ENCODE data around the gene AFDN.

Gene AFDN

DNA sequence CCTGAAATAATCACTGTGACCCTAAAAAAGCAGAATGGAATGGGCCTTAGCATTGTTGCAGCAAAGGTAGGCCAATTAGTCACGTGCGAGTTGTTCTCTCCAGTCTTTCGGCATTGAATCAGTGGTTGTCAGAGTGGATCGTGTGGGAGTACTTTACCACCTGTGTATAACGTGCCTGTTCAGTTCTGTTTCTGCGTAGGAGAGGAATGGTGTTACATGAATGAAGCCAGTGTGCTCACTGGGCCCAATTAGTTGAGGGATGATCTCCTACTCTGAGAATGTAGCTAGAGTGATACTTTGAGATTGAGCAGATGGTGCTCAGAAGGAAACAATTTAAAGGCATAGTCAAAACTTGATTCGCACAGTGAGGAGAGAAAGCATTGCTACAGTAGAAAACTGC, 98.3 kb downstream of the AFDN start:
- no peaks in the 10 kb centered on the region for H3K27me3 ChIP-seq (ENCODE audit: insufficient read depth, low read depth)
- H2AFZ ChIP-seq (ENCODE audit: low read depth) = no peak overlapping the region
- no peaks in the 10 kb centered on the region for H3K4me1 ChIP-seq (ENCODE audit: low read depth, poor library complexity, severe bottlenecking)
- H3K36me3 ChIP-seq (ENCODE audit: insufficient read depth) = peaks cover 3% of the 10 kb centered on the region; the same call in 1 of the 2 replicates
- H3K27ac ChIP-seq = no peak overlapping the region
- TF ChIP-seq, protein P1, sequence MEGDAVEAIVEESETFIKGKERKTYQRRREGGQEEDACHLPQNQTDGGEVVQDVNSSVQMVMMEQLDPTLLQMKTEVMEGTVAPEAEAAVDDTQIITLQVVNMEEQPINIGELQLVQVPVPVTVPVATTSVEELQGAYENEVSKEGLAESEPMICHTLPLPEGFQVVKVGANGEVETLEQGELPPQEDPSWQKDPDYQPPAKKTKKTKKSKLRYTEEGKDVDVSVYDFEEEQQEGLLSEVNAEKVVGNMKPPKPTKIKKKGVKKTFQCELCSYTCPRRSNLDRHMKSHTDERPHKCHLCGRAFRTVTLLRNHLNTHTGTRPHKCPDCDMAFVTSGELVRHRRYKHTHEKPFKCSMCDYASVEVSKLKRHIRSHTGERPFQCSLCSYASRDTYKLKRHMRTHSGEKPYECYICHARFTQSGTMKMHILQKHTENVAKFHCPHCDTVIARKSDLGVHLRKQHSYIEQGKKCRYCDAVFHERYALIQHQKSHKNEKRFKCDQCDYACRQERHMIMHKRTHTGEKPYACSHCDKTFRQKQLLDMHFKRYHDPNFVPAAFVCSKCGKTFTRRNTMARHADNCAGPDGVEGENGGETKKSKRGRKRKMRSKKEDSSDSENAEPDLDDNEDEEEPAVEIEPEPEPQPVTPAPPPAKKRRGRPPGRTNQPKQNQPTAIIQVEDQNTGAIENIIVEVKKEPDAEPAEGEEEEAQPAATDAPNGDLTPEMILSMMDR (conservative IDR thresholded peaks at IDR 0.05; ENCODE audit: low read depth, low read length) = no peak
- H3K79me2 ChIP-seq (ENCODE audit: insufficient read depth, low read depth) = no peaks in the 10 kb centered on the region
- H4K20me1 ChIP-seq (ENCODE audit: insufficient read depth) = no peaks in the 10 kb centered on the region
- no peak overlapping the region for H3K4me2 ChIP-seq
- H3K9ac ChIP-seq = no peak overlapping the region
- H3K4me3 ChIP-seq (IDR thresholded peaks at IDR 0.05; ENCODE audit: insufficient read depth, low read depth, low read length) = no peak overlapping the region

DNA sequence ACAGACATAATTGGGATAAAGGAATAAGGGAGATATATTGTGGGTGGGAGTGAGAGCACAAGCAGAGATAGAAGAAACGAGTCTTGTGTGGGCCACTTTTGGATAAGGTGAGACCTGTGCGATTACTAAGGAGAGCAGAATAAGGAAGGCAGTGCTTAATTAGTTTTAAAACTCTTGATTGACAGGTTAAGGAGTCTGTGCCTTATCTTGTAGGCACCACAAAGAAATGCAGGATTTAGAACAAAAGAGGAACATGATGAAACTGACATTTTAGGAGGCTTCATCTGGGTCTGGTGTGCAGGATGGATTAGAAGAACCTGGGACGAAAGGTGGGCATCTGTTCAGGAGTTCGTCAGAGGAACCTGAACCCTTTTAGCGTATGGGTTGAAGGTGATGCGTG, 100.5 kb downstream of the AFDN start:
- no peaks in the 10 kb centered on the region for H3K27me3 ChIP-seq (ENCODE audit: insufficient read depth, low read depth)
- H3K4me2 ChIP-seq = no peak overlapping the region
- no peak overlapping the region for H3K27ac ChIP-seq
- no peak overlapping the region for H3K4me3 ChIP-seq (IDR thresholded peaks at IDR 0.05; ENCODE audit: insufficient read depth, low read depth, low read length)
- TF ChIP-seq, protein P1 (conservative IDR thresholded peaks at IDR 0.05; ENCODE audit: low read depth, low read length) = no peak
- no peaks in the 10 kb centered on the region for H4K20me1 ChIP-seq (ENCODE audit: insufficient read depth)
- no peak overlapping the region for H2AFZ ChIP-seq (ENCODE audit: low read depth)
- no peaks in the 10 kb centered on the region for H3K79me2 ChIP-seq (ENCODE audit: insufficient read depth, low read depth)
- no peaks in the 10 kb centered on the region for H3K4me1 ChIP-seq (ENCODE audit: low read depth, poor library complexity, severe bottlenecking)
- no peak overlapping the region for H3K9ac ChIP-seq
- peaks cover 3% of the 10 kb centered on the region; the same call in 1 of the 2 replicates for H3K36me3 ChIP-seq (ENCODE audit: insufficient read depth)

DNA sequence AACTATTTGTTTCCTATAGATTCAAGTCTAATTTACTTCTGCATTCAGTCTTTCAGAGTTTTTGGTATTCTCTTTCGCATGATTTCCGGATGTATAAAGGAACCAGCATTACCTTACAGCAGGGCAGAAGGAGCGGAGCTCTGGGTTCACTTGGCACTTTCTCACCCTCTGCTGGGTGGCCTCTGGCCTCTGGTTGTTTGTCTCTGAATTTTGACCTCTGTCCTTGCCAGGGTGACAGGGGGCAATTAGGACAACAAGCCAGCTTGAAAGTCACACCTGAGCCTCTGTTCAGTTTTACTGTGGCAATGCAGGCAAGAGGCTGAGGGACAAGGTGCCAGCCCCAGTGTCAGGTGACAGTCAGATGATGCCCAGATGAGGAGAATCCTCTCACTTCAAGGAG, 101.4 kb downstream of the AFDN start:
- H3K27ac ChIP-seq = no peak overlapping the region
- H3K9ac ChIP-seq = no peak overlapping the region
- H3K79me2 ChIP-seq (ENCODE audit: insufficient read depth, low read depth) = no peaks in the 10 kb centered on the region
- H3K4me3 ChIP-seq (IDR thresholded peaks at IDR 0.05; ENCODE audit: insufficient read depth, low read depth, low read length) = no peak overlapping the region
- no peak overlapping the region for H2AFZ ChIP-seq (ENCODE audit: low read depth)
- H3K36me3 ChIP-seq (ENCODE audit: insufficient read depth) = peaks cover 3% of the 10 kb centered on the region; the same call in 1 of the 2 replicates
- H4K20me1 ChIP-seq (ENCODE audit: insufficient read depth) = no peaks in the 10 kb centered on the region
- no peaks in the 10 kb centered on the region for H3K27me3 ChIP-seq (ENCODE audit: insufficient read depth, low read depth)
- no peaks in the 10 kb centered on the region for H3K4me1 ChIP-seq (ENCODE audit: low read depth, poor library complexity, severe bottlenecking)
- H3K4me2 ChIP-seq = no peak overlapping the region
- TF ChIP-seq, protein P1 (conservative IDR thresholded peaks at IDR 0.05; ENCODE audit: low read depth, low read length) = no peak

DNA sequence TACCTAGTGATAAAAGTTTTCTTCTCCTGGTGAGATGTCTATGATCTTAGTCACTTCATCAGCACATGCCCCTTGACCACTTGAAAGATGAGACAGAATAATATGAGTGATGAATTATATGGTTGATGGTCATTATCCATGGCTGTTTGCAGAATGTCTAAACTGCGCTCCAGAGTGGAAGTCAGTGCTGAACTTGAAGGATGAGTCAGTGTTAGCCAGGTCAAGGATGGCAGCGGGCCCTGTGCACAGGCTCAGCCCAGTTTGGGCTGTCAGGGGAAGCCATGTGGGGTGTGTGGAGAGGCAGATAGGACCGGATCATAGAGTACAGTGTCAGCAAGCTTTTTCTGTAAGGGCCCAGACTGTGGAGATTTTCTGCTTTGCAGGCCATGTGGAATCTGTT, 103.6 kb downstream of the AFDN start:
- no peak overlapping the region for H2AFZ ChIP-seq (ENCODE audit: low read depth)
- H3K27ac ChIP-seq = no peak overlapping the region
- H3K27me3 ChIP-seq (ENCODE audit: insufficient read depth, low read depth) = no peaks in the 10 kb centered on the region
- H3K4me2 ChIP-seq = no peak overlapping the region
- no peaks in the 10 kb centered on the region for H3K79me2 ChIP-seq (ENCODE audit: insufficient read depth, low read depth)
- no peaks in the 10 kb centered on the region for H3K4me1 ChIP-seq (ENCODE audit: low read depth, poor library complexity, severe bottlenecking)
- TF ChIP-seq, protein P1 (conservative IDR thresholded peaks at IDR 0.05; ENCODE audit: low read depth, low read length) = no peak
- H4K20me1 ChIP-seq (ENCODE audit: insufficient read depth) = no peaks in the 10 kb centered on the region
- H3K36me3 ChIP-seq (ENCODE audit: insufficient read depth) = no peaks in the 10 kb centered on the region
- no peak overlapping the region for H3K9ac ChIP-seq
- no peak overlapping the region for H3K4me3 ChIP-seq (IDR thresholded peaks at IDR 0.05; ENCODE audit: insufficient read depth, low read depth, low read length)

Data from KMS-11 (cell line).